IPS-18a (cell line): Measurements from ENCODE around the gene NGF.
A peak's percentile ranks its signal among the peaks of the same experiment; 100 is the strongest.
"Not testable (repeated sequence)": the region's sequence is repeated elsewhere in the genome, so short reads cannot be mapped to it uniquely, and the experiment has no call there.

Experiments
- H3K27ac ChIP-seq: one replicate; pipeline ENCODE4 v1.5.1; 2013; ENCODE audit warnings: low read length
- H3K27me3 ChIP-seq: one replicate; pipeline ENCODE4 v1.6.1; 2013; ENCODE audit warnings: mild to moderate bottlenecking, low read length; ENCODE audit not compliant: control insufficient read depth, insufficient read depth
- H3K36me3 ChIP-seq: one replicate; pipeline ENCODE4 v1.6.1; 2013; ENCODE audit warnings: low read depth, low read length; ENCODE audit not compliant: control insufficient read depth
- H3K4me1 ChIP-seq: one replicate; pipeline ENCODE4 v1.6.1; 2013; ENCODE audit warnings: low read depth, low read length; ENCODE audit not compliant: control insufficient read depth
- H3K4me3 ChIP-seq: one replicate; pipeline ENCODE4 v1.5.1; 2013; ENCODE audit warnings: low read length
- H3K9ac ChIP-seq: one replicate; pipeline ENCODE4 v1.6.1; 2013; ENCODE audit warnings: mild to moderate bottlenecking, low read length, moderate library complexity
- H3K9me3 ChIP-seq: one replicate; pipeline ENCODE4 v1.6.1; 2013; ENCODE audit warnings: low read depth, low read length; ENCODE audit not compliant: control insufficient read depth

Gene NGF

GRCh38 chr1:115359787-115360452 is 21.9 kb upstream of the NGF start:
- H3K4me3 ChIP-seq, H3K27ac ChIP-seq, H3K36me3 ChIP-seq, H3K9me3 ChIP-seq, H3K4me1 ChIP-seq, H3K9ac ChIP-seq, H3K27me3 ChIP-seq: not testable (repeated sequence)

- no peaks in the 10 kb centered on the region for H3K36me3 ChIP-seq
- H3K4me3 ChIP-seq: no peak overlapping the region
- no peaks in the 10 kb centered on the region for H3K4me1 ChIP-seq
- H3K27me3 ChIP-seq: no peaks in the 10 kb centered on the region
- no peaks in the 10 kb centered on the region for H3K9me3 ChIP-seq
- no peak overlapping the region for H3K27ac ChIP-seq
- no peak overlapping the region for H3K9ac ChIP-seq
These were observed 18.3 kb upstream of the NGF start for GRCh38 chr1:115356356-115356755.

- H3K9me3 ChIP-seq: no peaks in the 10 kb centered on the region
- H3K9ac ChIP-seq: no peak overlapping the region
- no peaks in the 10 kb centered on the region for H3K4me1 ChIP-seq
- H3K4me3 ChIP-seq: no peak overlapping the region
- H3K27me3 ChIP-seq: no peaks in the 10 kb centered on the region
- no peak overlapping the region for H3K27ac ChIP-seq
- H3K36me3 ChIP-seq: no peaks in the 10 kb centered on the region
These were observed 17.0 kb upstream of the NGF start for GRCh38 chr1:115355069-115355468.

GRCh38 chr1:115351143-115351542 is 13.1 kb upstream of the NGF start:
- Histone ChIP-seq H3K9ac (no peak overlapping the region), H3K9me3 (no peaks in the 10 kb centered on the region), H3K27me3 (no peaks in the 10 kb centered on the region), H3K4me1 (no peaks in the 10 kb centered on the region), H3K4me3 (no peak overlapping the region), H3K27ac (no peak overlapping the region), H3K36me3 (no peaks in the 10 kb centered on the region)

GRCh38 chr1:115348636-115349035 is 10.6 kb upstream of the NGF start:
- Histone ChIP-seq H3K27me3 (no peaks in the 10 kb centered on the region), H3K36me3 (no peaks in the 10 kb centered on the region), H3K9ac (no peak overlapping the region), H3K4me1 (no peaks in the 10 kb centered on the region), H3K9me3 (no peaks in the 10 kb centered on the region), H3K27ac (no peak overlapping the region), H3K4me3 (no peak overlapping the region)

- no peak overlapping the region for H3K9ac ChIP-seq
- H3K4me3 ChIP-seq: no peak overlapping the region
- H3K4me1 ChIP-seq: no peaks in the 10 kb centered on the region
- no peaks in the 10 kb centered on the region for H3K9me3 ChIP-seq
- no peaks in the 10 kb centered on the region for H3K36me3 ChIP-seq
- no peak overlapping the region for H3K27ac ChIP-seq
- H3K27me3 ChIP-seq: no peaks in the 10 kb centered on the region
These were observed 9.2 kb upstream of the NGF start for GRCh38 chr1:115347282-115347681.

- Histone ChIP-seq H3K4me3 (no peak overlapping the region), H3K36me3 (no peaks in the 10 kb centered on the region), H3K4me1 (peaks cover 5% of the 10 kb centered on the region), H3K27ac (no peak overlapping the region), H3K9me3 (no peaks in the 10 kb centered on the region), H3K27me3 (peaks cover 31% of the 10 kb centered on the region), H3K9ac (no peak overlapping the region)
These were observed 5.2 kb upstream of the NGF start for GRCh38 chr1:115343200-115343737.

GRCh38 chr1:115341948-115342347 is 3.9 kb upstream of the NGF start:
- H3K9ac ChIP-seq: no peak overlapping the region
- H3K36me3 ChIP-seq: no peaks in the 10 kb centered on the region
- peaks cover 5% of the 10 kb centered on the region for H3K4me1 ChIP-seq
- H3K4me3 ChIP-seq: no peak overlapping the region
- peaks cover 42% of the 10 kb centered on the region for H3K27me3 ChIP-seq
- H3K27ac ChIP-seq: no peak overlapping the region
- no peaks in the 10 kb centered on the region for H3K9me3 ChIP-seq

GRCh38 chr1:115340879-115341278 is 2.8 kb upstream of the NGF start:
- no peaks in the 10 kb centered on the region for H3K36me3 ChIP-seq
- H3K27ac ChIP-seq: no peak overlapping the region
- peaks cover 52% of the 10 kb centered on the region for H3K27me3 ChIP-seq
- H3K4me3 ChIP-seq: no peak overlapping the region
- no peak overlapping the region for H3K9ac ChIP-seq
- peaks cover 5% of the 10 kb centered on the region for H3K4me1 ChIP-seq
- no peaks in the 10 kb centered on the region for H3K9me3 ChIP-seq

- peaks cover 5% of the 10 kb centered on the region for H3K4me1 ChIP-seq
- H3K4me3 ChIP-seq: peak overlapping the region; percentile 82
- H3K9ac ChIP-seq: no peak overlapping the region
- no peak overlapping the region for H3K27ac ChIP-seq
- no peaks in the 10 kb centered on the region for H3K36me3 ChIP-seq
- H3K27me3 ChIP-seq: peaks cover 60% of the 10 kb centered on the region
- H3K9me3 ChIP-seq: no peaks in the 10 kb centered on the region
These were observed 390 bp upstream of the NGF start for GRCh38 chr1:115338457-115338820.

- no peak overlapping the region for H3K27ac ChIP-seq
- peak overlapping the region; percentile 13 for H3K9ac ChIP-seq
- H3K4me3 ChIP-seq: peak overlapping the region; percentile 82
These were observed 795 bp downstream of the NGF start for GRCh38 chr1:115337276-115337632.

GRCh38 chr1:115336741-115337140 is 1.3 kb downstream of the NGF start:
- H3K9me3 ChIP-seq: no peaks in the 10 kb centered on the region
- peaks cover 5% of the 10 kb centered on the region for H3K4me1 ChIP-seq
- peak overlapping the region; percentile 82 for H3K4me3 ChIP-seq
- H3K36me3 ChIP-seq: no peaks in the 10 kb centered on the region
- no peak overlapping the region for H3K27ac ChIP-seq
- H3K27me3 ChIP-seq: peaks cover 60% of the 10 kb centered on the region
- no peak overlapping the region for H3K9ac ChIP-seq

More at GRCh38 chr1:115337276-115337632, 795 bp downstream of the NGF start:
- Histone ChIP-seq H3K27me3 (peaks cover 60% of the 10 kb centered on the region), H3K36me3 (no peaks in the 10 kb centered on the region), H3K4me1 (peaks cover 5% of the 10 kb centered on the region), H3K9me3 (no peaks in the 10 kb centered on the region)
